ENCODE measurements around the gene IL1RAPL2.

- no peak for TF ChIP-seq HDGF (IDR thresholded peaks at IDR 0.05; ENCODE audit: borderline replicate concordance)
- no peak for TF ChIP-seq TARDBP (IDR thresholded peaks at IDR 0.05)
- no peak for TF ChIP-seq L3MBTL2 (conservative IDR thresholded peaks at IDR 0.05)
- no peak for TF ChIP-seq BHLHE40 (IDR thresholded peaks at IDR 0.05; ENCODE audit: borderline replicate concordance)
Measured at GRCh38 chrX:105018865-105019264, 452.9 kb downstream of the IL1RAPL2 start.
